Measurements from ENCODE around the gene CDC5L. TPM values are rescaled to one million over a fixed set of nuclear protein-coding genes. Genes with fewer than 3 reads are reported as not detected.

Gene CDC5L
- total RNA-seq, 1 donor from 2014 or later = 17.3 TPM

DNA sequence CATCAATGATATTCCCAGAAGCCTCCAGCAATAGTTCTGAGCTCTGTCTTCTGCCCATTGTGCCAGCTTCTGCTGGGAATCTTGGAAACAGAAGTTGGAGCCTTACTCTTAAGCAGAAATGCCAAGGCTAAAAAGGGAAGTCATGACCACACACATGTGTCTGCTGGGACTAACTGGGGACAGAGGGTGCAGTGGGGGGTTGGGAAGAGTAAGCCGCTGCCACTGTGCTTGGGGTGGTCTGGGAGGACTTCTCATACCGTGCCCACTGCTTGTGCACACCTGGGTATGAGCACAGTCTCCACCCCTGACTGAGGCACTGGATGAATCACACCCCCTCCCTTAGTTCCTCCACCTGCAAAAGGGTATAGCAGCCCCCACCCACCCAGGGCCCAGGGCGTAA lies 90.7 kb downstream of the CDC5L start:
- no peaks in the 10 kb centered on the region for H3K9me3 Mint-ChIP-seq (ENCODE audit: unreplicated experiment)
- H3K4me1 Mint-ChIP-seq (ENCODE audit: unreplicated experiment) = peaks cover under 1% of the 10 kb centered on the region
- no peak overlapping the region for H3K27ac Mint-ChIP-seq (ENCODE audit: unreplicated experiment)
- TF ChIP-seq, protein P1, sequence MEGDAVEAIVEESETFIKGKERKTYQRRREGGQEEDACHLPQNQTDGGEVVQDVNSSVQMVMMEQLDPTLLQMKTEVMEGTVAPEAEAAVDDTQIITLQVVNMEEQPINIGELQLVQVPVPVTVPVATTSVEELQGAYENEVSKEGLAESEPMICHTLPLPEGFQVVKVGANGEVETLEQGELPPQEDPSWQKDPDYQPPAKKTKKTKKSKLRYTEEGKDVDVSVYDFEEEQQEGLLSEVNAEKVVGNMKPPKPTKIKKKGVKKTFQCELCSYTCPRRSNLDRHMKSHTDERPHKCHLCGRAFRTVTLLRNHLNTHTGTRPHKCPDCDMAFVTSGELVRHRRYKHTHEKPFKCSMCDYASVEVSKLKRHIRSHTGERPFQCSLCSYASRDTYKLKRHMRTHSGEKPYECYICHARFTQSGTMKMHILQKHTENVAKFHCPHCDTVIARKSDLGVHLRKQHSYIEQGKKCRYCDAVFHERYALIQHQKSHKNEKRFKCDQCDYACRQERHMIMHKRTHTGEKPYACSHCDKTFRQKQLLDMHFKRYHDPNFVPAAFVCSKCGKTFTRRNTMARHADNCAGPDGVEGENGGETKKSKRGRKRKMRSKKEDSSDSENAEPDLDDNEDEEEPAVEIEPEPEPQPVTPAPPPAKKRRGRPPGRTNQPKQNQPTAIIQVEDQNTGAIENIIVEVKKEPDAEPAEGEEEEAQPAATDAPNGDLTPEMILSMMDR (IDR thresholded peaks at IDR 0.05; ENCODE audit: unreplicated experiment) = no peak
- no peak for DNase-seq (ENCODE audit: low spot score)
- peaks cover 7% of the 10 kb centered on the region for H3K27me3 Mint-ChIP-seq (ENCODE audit: unreplicated experiment)
- no peaks in the 10 kb centered on the region for H3K36me3 Mint-ChIP-seq (ENCODE audit: low read depth, unreplicated experiment)
- no peak overlapping the region for H3K4me3 Mint-ChIP-seq (ENCODE audit: unreplicated experiment)

DNA sequence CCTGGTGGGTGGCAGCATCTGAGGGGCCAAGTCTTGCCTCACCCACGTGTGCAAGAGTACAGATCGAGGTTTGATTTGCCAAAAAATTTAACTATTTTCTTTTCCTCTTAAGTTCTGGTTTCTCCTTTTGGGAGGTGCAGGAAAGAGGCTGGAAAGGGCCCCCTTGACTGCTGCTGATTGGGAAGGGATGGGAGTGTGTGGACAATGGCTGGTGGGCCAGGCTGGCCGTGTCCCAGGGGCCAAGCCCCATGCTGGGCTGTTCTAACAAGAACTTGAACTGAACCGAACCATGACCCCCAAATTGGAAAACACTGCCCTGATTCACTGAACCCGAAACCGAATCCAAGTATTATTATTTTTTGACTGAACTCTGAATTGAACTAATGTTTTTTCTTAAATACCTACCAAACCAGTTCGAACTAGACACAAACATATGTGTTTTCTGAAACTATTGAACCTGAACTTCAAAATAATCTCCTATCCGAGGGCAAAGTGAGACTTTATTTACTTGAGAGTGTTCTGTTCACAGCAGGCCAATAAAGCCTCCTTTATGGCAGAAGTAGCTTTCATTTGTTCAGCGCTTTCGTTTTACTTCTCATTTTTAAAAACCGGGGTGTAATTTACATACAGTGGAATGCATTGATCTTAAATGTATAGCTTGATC lies 91.2 kb downstream of the CDC5L start:
- no peaks in the 10 kb centered on the region for H3K9me3 Mint-ChIP-seq (ENCODE audit: unreplicated experiment)
- no peak overlapping the region for H3K27ac Mint-ChIP-seq (ENCODE audit: unreplicated experiment)
- H3K27me3 Mint-ChIP-seq (ENCODE audit: unreplicated experiment) = peaks cover 7% of the 10 kb centered on the region
- no peaks in the 10 kb centered on the region for H3K36me3 Mint-ChIP-seq (ENCODE audit: low read depth, unreplicated experiment)
- TF ChIP-seq, protein P1 (IDR thresholded peaks at IDR 0.05; ENCODE audit: unreplicated experiment) = no peak
- DNase-seq (ENCODE audit: low spot score) = no peak
- no peaks in the 10 kb centered on the region for H3K4me1 Mint-ChIP-seq (ENCODE audit: unreplicated experiment)
- H3K4me3 Mint-ChIP-seq (ENCODE audit: unreplicated experiment) = no peak overlapping the region

DNA sequence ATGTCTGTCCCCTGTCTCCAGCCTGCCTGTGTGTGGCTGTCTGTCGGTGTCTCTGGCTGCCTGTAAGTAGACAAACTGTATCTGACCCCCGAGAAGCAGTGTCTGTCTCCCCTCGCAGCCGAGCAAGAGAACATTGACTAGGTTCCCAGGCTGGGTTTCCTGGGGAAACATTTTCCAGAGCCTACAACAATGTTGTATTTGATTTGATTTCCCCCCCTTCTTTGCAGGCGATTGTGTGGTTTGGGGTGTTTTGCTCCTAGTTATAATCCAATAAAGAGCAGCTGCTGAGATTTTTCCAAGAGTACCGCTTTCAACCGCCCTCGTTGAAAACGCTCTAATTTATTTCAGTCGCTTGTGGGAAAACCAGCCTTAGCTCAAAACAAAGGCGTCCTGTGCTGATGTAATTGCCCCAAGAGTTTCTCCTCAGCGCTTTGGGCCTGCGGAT lies 92.6 kb downstream of the CDC5L start:
- Mint-ChIP-seq H3K4me1 (ENCODE audit: unreplicated experiment) (no peaks in the 10 kb centered on the region), H3K27ac (ENCODE audit: unreplicated experiment) (no peak overlapping the region), H3K27me3 (ENCODE audit: unreplicated experiment) (peaks cover 6% of the 10 kb centered on the region), H3K9me3 (ENCODE audit: unreplicated experiment) (no peaks in the 10 kb centered on the region), H3K4me3 (ENCODE audit: unreplicated experiment) (no peak overlapping the region), H3K36me3 (ENCODE audit: low read depth, unreplicated experiment) (no peaks in the 10 kb centered on the region)
- TF ChIP-seq, protein P1 (IDR thresholded peaks at IDR 0.05; ENCODE audit: unreplicated experiment) = no peak
- no peak for DNase-seq (ENCODE audit: low spot score)

DNA sequence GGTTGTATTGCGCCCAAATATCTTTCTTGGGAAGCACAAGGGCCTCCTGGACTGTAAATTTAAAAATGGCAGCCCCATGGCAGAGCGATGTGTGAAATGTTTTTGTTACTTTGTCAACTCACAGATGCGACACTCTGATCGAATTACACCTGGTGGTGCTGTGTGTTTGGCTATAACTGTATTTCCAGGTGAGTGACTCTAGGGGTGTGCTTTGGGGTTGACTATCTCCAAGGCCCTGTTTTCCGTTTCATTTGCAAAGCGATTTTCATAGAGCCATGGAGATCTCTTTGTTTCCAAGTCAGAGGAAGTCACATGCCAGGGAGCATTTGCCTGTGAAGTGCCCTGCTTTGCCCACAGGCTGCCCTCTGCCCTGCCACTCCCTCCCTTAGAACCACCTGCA lies 93.5 kb downstream of the CDC5L start:
- no peaks in the 10 kb centered on the region for H3K9me3 Mint-ChIP-seq (ENCODE audit: unreplicated experiment)
- H3K4me1 Mint-ChIP-seq (ENCODE audit: unreplicated experiment) = no peaks in the 10 kb centered on the region
- H3K36me3 Mint-ChIP-seq (ENCODE audit: low read depth, unreplicated experiment) = no peaks in the 10 kb centered on the region
- no peak for DNase-seq (ENCODE audit: low spot score)
- peaks cover 4% of the 10 kb centered on the region for H3K27me3 Mint-ChIP-seq (ENCODE audit: unreplicated experiment)
- no peak overlapping the region for H3K4me3 Mint-ChIP-seq (ENCODE audit: unreplicated experiment)
- TF ChIP-seq, protein P1 (IDR thresholded peaks at IDR 0.05; ENCODE audit: unreplicated experiment) = no peak
- no peak overlapping the region for H3K27ac Mint-ChIP-seq (ENCODE audit: unreplicated experiment)

DNA sequence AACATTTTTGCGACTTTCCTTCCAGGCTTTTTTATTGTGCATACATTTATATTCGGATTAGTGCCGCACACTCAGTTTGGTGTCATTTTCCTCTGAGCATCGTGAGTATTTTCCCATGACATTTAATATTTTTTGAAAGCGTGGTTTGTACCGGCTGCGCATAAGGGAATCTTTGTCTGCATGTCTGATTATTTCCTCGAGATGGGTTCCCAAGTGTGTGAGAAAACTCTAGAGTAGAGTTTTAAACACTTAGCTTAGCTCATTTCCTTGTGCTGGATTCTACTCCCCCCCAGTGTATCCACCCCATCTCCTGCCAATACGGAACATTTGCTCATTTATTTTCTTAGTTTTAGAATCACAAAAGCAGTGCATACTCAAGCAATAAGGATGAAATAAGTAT lies 94.3 kb downstream of the CDC5L start:
- TF ChIP-seq, protein P1 (IDR thresholded peaks at IDR 0.05; ENCODE audit: unreplicated experiment) = no peak
- H3K4me3 Mint-ChIP-seq (ENCODE audit: unreplicated experiment) = no peak overlapping the region
- H3K4me1 Mint-ChIP-seq (ENCODE audit: unreplicated experiment) = no peaks in the 10 kb centered on the region
- no peaks in the 10 kb centered on the region for H3K9me3 Mint-ChIP-seq (ENCODE audit: unreplicated experiment)
- no peak overlapping the region for H3K27ac Mint-ChIP-seq (ENCODE audit: unreplicated experiment)
- H3K36me3 Mint-ChIP-seq (ENCODE audit: low read depth, unreplicated experiment) = no peaks in the 10 kb centered on the region
- DNase-seq (ENCODE audit: low spot score) = no peak
- H3K27me3 Mint-ChIP-seq (ENCODE audit: unreplicated experiment) = peaks cover 1% of the 10 kb centered on the region
